ENCODE results near the gene CDC42BPA. TPM values are rescaled to one million over a fixed set of nuclear protein-coding genes. Genes with fewer than 3 reads are reported as not detected.
"Not testable (repeated sequence)": the region's sequence is repeated elsewhere in the genome, so short reads cannot be mapped to it uniquely, and the experiment has no call there.

The CDC42BPA gene
- total RNA-seq, 3 donors from 2014 or later, result 39.8 to 54.7 (median 46.7) TPM

DNA sequence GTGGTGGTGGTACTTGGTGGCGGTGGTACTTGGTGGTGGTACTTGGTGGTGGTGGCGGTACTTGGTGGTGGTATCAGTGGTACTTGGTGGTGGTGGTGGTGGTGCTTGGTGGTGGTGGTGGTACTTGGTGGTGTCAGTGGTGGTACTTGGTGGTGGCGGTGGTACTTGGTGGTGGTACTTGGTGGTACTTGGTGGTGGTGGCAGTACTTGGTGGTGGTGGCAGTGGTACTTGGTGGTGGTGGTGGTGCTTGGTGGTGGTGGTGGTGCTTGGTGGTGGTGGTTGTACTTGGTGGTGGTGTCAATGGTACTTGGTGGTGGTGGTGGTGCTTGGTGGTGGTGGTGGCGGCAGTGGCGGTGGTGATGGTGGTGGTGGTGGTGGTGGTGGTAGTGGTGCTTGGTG lies 358.0 kb downstream of the CDC42BPA start:
- no peak overlapping the region for H3K4me3 ChIP-seq
- no peak for DNase-seq (ENCODE audit: low spot score in 2 of 2)
- no peaks in the 10 kb centered on the region for H3K4me1 ChIP-seq
- no peak overlapping the region for H3K27ac ChIP-seq
- intact Hi-C loops (cut with DNase I; ENCODE audit: low total_unique reads), result no loop called here
- no peaks in the 10 kb centered on the region for H3K9me3 ChIP-seq
- TF ChIP-seq POLR2A (IDR thresholded peaks at IDR 0.05), result no peak
- TF ChIP-seq CTCF (IDR thresholded peaks at IDR 0.05), result no peak
- TF ChIP-seq POLR2AphosphoS5 (IDR thresholded peaks at IDR 0.05), result no peak
- no peaks in the 10 kb centered on the region for H3K36me3 ChIP-seq
- no peaks in the 10 kb centered on the region for H3K27me3 ChIP-seq

GRCh38 chr1:226958300-226958699 lies 360.0 kb downstream of the CDC42BPA start:
- no peaks in the 10 kb centered on the region for H3K36me3 ChIP-seq
- no peaks in the 10 kb centered on the region for H3K9me3 ChIP-seq
- H3K27me3 ChIP-seq, result no peaks in the 10 kb centered on the region
- intact Hi-C loops (cut with DNase I; ENCODE audit: low total_unique reads), result loop anchor here (5.0 kb wide), 1 partner anchor 354 kb away; no protein-coding TSS in a partner anchor
- no peak for DNase-seq (ENCODE audit: low spot score in 2 of 2)
- no peaks in the 10 kb centered on the region for H3K4me1 ChIP-seq
- no peak overlapping the region for H3K27ac ChIP-seq
- TF ChIP-seq POLR2A (IDR thresholded peaks at IDR 0.05) (no peak), POLR2AphosphoS5 (IDR thresholded peaks at IDR 0.05) (no peak), CTCF (IDR thresholded peaks at IDR 0.05) (no peak)
- no peak overlapping the region for H3K4me3 ChIP-seq

DNA sequence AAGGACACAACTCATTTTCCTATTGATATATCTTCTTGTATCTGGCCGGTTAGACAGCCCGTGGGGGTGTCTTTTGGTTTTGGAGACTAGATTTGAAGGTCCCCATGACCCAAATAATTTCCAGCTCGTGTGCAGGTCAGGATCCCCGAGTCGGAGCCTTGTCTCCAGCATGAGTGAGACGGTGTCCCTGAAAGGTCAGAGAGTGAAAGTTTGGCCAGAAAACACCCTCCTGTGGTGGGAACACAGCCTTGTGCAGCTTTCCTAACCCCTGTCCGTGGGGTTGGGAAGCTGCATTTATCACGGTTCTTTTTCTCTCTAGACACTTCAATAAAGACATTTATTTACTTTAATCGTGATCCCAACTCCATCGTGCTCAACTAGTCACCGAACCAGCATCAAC lies 360.6 kb downstream of the CDC42BPA start:
- TF ChIP-seq POLR2AphosphoS5 (IDR thresholded peaks at IDR 0.05) (no peak), POLR2A (IDR thresholded peaks at IDR 0.05) (no peak), CTCF (IDR thresholded peaks at IDR 0.05) (no peak)
- Histone ChIP-seq H3K27me3 (no peaks in the 10 kb centered on the region), H3K9me3 (no peaks in the 10 kb centered on the region), H3K4me1 (no peaks in the 10 kb centered on the region), H3K27ac (no peak overlapping the region), H3K4me3 (no peak overlapping the region), H3K36me3 (no peaks in the 10 kb centered on the region)
- intact Hi-C loops (cut with DNase I; ENCODE audit: low total_unique reads), result loop anchor here (5.0 kb wide), 1 partner anchor 355 kb away; no protein-coding TSS in a partner anchor
- no peak for DNase-seq (ENCODE audit: low spot score in 2 of 2)

DNA sequence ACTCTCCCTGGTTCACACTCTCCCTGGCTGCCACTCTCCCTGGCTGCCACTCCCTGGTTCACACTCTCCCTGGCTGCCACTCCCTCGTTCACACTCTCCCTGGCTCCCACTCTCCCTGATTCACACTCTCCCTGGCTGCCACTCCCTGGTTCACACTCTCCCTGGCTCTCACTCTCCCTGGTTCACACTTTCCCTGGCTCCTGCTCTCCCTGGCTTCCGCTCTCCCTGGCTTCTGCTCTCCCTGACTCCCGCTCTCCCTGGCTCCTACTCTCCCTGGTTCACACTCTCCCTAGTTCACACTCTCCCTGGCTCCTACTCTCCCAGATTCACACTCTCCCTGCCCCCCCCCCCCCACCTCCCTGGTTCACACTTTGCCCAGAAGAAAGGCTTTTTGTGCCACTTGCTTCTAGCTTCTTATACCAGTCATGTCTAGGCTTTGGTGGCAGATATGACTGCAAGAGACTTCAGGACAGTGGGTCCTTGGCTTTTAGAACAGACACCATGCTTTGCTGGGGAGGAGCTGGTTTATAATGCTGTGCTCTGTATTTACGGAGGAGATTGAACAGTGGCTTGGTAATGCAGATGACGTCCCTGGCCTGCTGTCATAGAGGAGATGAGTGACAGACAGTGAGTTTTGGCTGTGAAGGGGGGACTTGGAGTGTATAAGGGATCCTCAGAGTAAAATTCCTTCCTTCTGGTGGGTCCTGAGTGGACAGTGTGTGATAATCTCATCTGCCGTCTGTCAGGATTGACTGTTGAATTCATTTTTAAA lies 361.2 kb downstream of the CDC42BPA start:
- Histone ChIP-seq H3K36me3 (no peaks in the 10 kb centered on the region), H3K4me3 (no peak overlapping the region), H3K27me3 (no peaks in the 10 kb centered on the region), H3K27ac (no peak overlapping the region), H3K9me3 (no peaks in the 10 kb centered on the region), H3K4me1 (no peaks in the 10 kb centered on the region)
- no peak for DNase-seq (ENCODE audit: low spot score in 2 of 2)
- TF ChIP-seq CTCF (IDR thresholded peaks at IDR 0.05), result no peak
- TF ChIP-seq POLR2AphosphoS5 (IDR thresholded peaks at IDR 0.05), result no peak
- no peak for TF ChIP-seq POLR2A (IDR thresholded peaks at IDR 0.05)
- intact Hi-C loops (cut with DNase I; ENCODE audit: low total_unique reads), result loop anchor here (5.0 kb wide), 1 partner anchor 355 kb away; no protein-coding TSS in a partner anchor

- not testable (repeated sequence) for DNase-seq (ENCODE audit: low spot score in 2 of 2); H3K27ac ChIP-seq; H3K4me3 ChIP-seq
Measured at GRCh38 chr1:226955857-226956256, 362.4 kb downstream of the CDC42BPA start.

More at GRCh38 chr1:226955857-226956256, 362.4 kb downstream of the CDC42BPA start:
- not testable (repeated sequence) for H3K9me3 ChIP-seq, H3K27me3 ChIP-seq, H3K4me1 ChIP-seq, H3K36me3 ChIP-seq
- intact Hi-C loops (cut with DNase I; ENCODE audit: low total_unique reads), result loop anchor here (5.0 kb wide), 1 partner anchor 356 kb away; no protein-coding TSS in a partner anchor
